HG03280 (cell line): ENCODE data around the gene PPP1R9A.

Source experiments
- ATAC-seq: cut with Tn5 transposase; IDR thresholded peaks from one replicate; pipeline ENCODE4 v1.9.1; 2021; ENCODE audit warnings: mild to moderate bottlenecking, moderate library complexity; ENCODE audit not compliant: unreplicated experiment

Gene PPP1R9A

GRCh38 chr7:95246831-95247370, 339.5 kb downstream of the PPP1R9A start:
- ATAC-seq = no peak

- no peak for ATAC-seq
Measured at GRCh38 chr7:95250571-95250970, 343.2 kb downstream of the PPP1R9A start.

GRCh38 chr7:95251966-95252365, 344.6 kb downstream of the PPP1R9A start:
- ATAC-seq = no peak

GRCh38 chr7:95253986-95254385, 346.6 kb downstream of the PPP1R9A start:
- no peak for ATAC-seq

- no peak for ATAC-seq
Measured at GRCh38 chr7:95255691-95256090, 348.3 kb downstream of the PPP1R9A start.

- ATAC-seq = no peak
Measured at GRCh38 chr7:95261895-95262415, 354.6 kb downstream of the PPP1R9A start.

GRCh38 chr7:95262875-95263274, 355.5 kb downstream of the PPP1R9A start:
- no peak for ATAC-seq

- no peak for ATAC-seq
Measured at GRCh38 chr7:95263785-95264362, 356.5 kb downstream of the PPP1R9A start.

- no peak for ATAC-seq
Measured at GRCh38 chr7:95264363-95264891, 357.0 kb downstream of the PPP1R9A start.

- ATAC-seq = no peak
Measured at GRCh38 chr7:95265634-95266033, 358.2 kb downstream of the PPP1R9A start.

- no peak for ATAC-seq
Measured at GRCh38 chr7:95267754-95268153, 360.4 kb downstream of the PPP1R9A start.

- ATAC-seq = no peak
Measured at GRCh38 chr7:95269640-95270039, 362.2 kb downstream of the PPP1R9A start.

- no peak for ATAC-seq
Measured at GRCh38 chr7:95276114-95276513, 368.7 kb downstream of the PPP1R9A start.

- no peak for ATAC-seq
Measured at GRCh38 chr7:95279417-95279816, 372.0 kb downstream of the PPP1R9A start.

- ATAC-seq = no peak
Measured at GRCh38 chr7:95286096-95286495, 378.7 kb downstream of the PPP1R9A start.

GRCh38 chr7:95290166-95290830, 382.9 kb downstream of the PPP1R9A start:
- no peak for ATAC-seq

GRCh38 chr7:95295397-95295796, 388.0 kb downstream of the PPP1R9A start:
- no peak for ATAC-seq

GRCh38 chr7:95296456-95296855, 389.1 kb downstream of the PPP1R9A start:
- no peak for ATAC-seq

- no peak for ATAC-seq
Measured at GRCh38 chr7:95297041-95297440, 389.6 kb downstream of the PPP1R9A start.

GRCh38 chr7:95298091-95298490, 390.7 kb downstream of the PPP1R9A start:
- no peak for ATAC-seq

- ATAC-seq = no peak
Measured at GRCh38 chr7:95303013-95303905, 395.9 kb downstream of the PPP1R9A start.
